HepG2 (cell line): ENCODE data around the gene ANKZF1. TPM values are rescaled to one million over a fixed set of nuclear protein-coding genes. Genes with fewer than 3 reads are reported as not detected.

ENCODE experiments used
- ADNP ChIP-seq: sonication (generic); formaldehyde crosslinking; IDR thresholded peaks from 2 replicates; pipeline ENCODE4 v1.4.0; 2020; ENCODE audit warnings: missing genetic modification reagents
- FOXP4 ChIP-seq: sonication (generic); formaldehyde crosslinking; IDR thresholded peaks from 2 replicates; pipeline ENCODE4 v1.4.0; 2020; ENCODE audit warnings: missing genetic modification reagents
- HNRNPH1 ChIP-seq: fragments of 200-400 bp; formaldehyde crosslinking; optimal IDR thresholded peaks from 2 replicates; pipeline ENCODE3; 2017; ENCODE audit warnings: mild to moderate bottlenecking, low read depth, low read length
- ISL2 ChIP-seq: sonication (generic); formaldehyde crosslinking; IDR thresholded peaks from 2 replicates; pipeline ENCODE4 v1.5.0; 2020; ENCODE audit warnings: missing genetic modification reagents
- REST ChIP-seq, 2 experiments: IDR thresholded peaks; 2 replicates each; pipeline ENCODE4 v1.6.1; 2011 to 2012; ENCODE audit warnings: low read length in 2 of 2, borderline replicate concordance in 1 of 2, low read depth in 1 of 2, mild to moderate bottlenecking in 1 of 2, moderate library complexity in 1 of 2
- TOE1 ChIP-seq: sonication (generic); formaldehyde crosslinking; IDR thresholded peaks from 2 replicates; pipeline ENCODE4 v1.4.0; 2020; ENCODE audit warnings: mild to moderate bottlenecking, missing genetic modification reagents
- ZBTB38 ChIP-seq: sonication (generic); formaldehyde crosslinking; IDR thresholded peaks from 2 replicates; pipeline ENCODE4 v1.5.1; 2020; ENCODE audit warnings: mild to moderate bottlenecking, missing genetic modification reagents
- ZBTB7B ChIP-seq: sonication (generic); formaldehyde crosslinking; IDR thresholded peaks from 2 replicates; pipeline ENCODE4 v1.4.0; 2020; ENCODE audit warnings: missing genetic modification reagents
- ZGPAT ChIP-seq: IDR thresholded peaks from 2 replicates; pipeline ENCODE4 v1.6.1; 2016; ENCODE audit warnings: mild to moderate bottlenecking
- ZNF142 ChIP-seq: sonication (generic); formaldehyde crosslinking; IDR thresholded peaks from 2 replicates; pipeline ENCODE4 v1.4.0; 2020; ENCODE audit warnings: missing genetic modification reagents
- ZNF597 ChIP-seq: sonication (generic); formaldehyde crosslinking; IDR thresholded peaks from 2 replicates; pipeline ENCODE4 v1.5.0; 2020; ENCODE audit warnings: missing genetic modification reagents
- ZNF703 ChIP-seq: sonication (generic); formaldehyde crosslinking; IDR thresholded peaks from 2 replicates; pipeline ENCODE4 v1.5.1; 2020; ENCODE audit warnings: missing genetic modification reagents, mild to moderate bottlenecking, moderate library complexity, borderline replicate concordance
- ZNF784 ChIP-seq: sonication (generic); formaldehyde crosslinking; IDR thresholded peaks from 2 replicates; pipeline ENCODE4 v1.5.1; 2020; ENCODE audit warnings: missing genetic modification reagents, mild to moderate bottlenecking, borderline replicate concordance
- polyA plus RNA-seq, 8 experiments: library from polyadenylated mRNA; depleted of rRNA in 3 of 8; stranded (reverse) in 7 of 8; unstranded in 1 of 8; fragments of >200 nt; fragmentation: Illumina TruSeq in 4 of 8; extraction: Trizol in 4 of 8; gene quantifications; 2 replicates each; pipeline versions ENCODE4 v1.2.1 to v1.2.3, GENCODE V29; 2011 to 2016; ENCODE audit warnings: low read depth in 4 of 8, missing spikeins in 1 of 8, mixed read lengths in 1 of 8; ENCODE audit not compliant: insufficient read depth in 1 of 8
- total RNA-seq, 5 experiments: library from RNA; depleted of rRNA; stranded (reverse); fragments of >200 nt; fragmentation: Illumina TruSeq; extraction: Trizol; gene quantifications; 2 replicates each; pipeline ENCODE4 v1.2.3, GENCODE V29; 2016; ENCODE audit warnings: low read depth in 1 of 5

Gene ANKZF1
- total and polyA plus RNA-seq, 2 of the 13 experiments (the other 11 are each of a cell fraction or from before 2014, with no cell fraction given), result 25.3 to 128 TPM

GRCh38 chr2:219207134-219207883 is 22.3 kb upstream of the ANKZF1 start (continued):
- no peak for TF ChIP-seq FOXP4 (CRISPR knock-in tag)
- TF ChIP-seq ISL2 (CRISPR knock-in tag), result no peak
- no peak for TF ChIP-seq REST (IDR thresholded peaks at IDR 0.05; ENCODE audit: borderline replicate concordance in 1 of 2, low read depth in 1 of 2, low read length in 2 of 2)
- TF ChIP-seq ZNF597, result no peak
- no peak for TF ChIP-seq ZNF142 (CRISPR knock-in tag)
- TF ChIP-seq HNRNPH1, result no peak
- no peak for TF ChIP-seq ZNF703 (CRISPR knock-in tag)
- TF ChIP-seq ZNF784, result no peak; the same call in none of the 2 replicates
- peak; percentile 25; the same call in 1 of the 2 replicates for TF ChIP-seq ZGPAT
- no peak for TF ChIP-seq TOE1 (CRISPR knock-in tag)
- no peak for TF ChIP-seq ADNP (CRISPR knock-in tag)
- TF ChIP-seq ZBTB38 (CRISPR knock-in tag), result no peak
- TF ChIP-seq ZBTB7B (CRISPR knock-in tag), result peak; percentile 16; the same call in 1 of the 2 replicates
